Heart right ventricle (tissue), 16 donors: ENCODE results near the gene PLBD2. TPM values are rescaled to one million over a fixed set of nuclear protein-coding genes. Genes with fewer than 3 reads are reported as not detected.

Experiments used
- ATAC-seq, 8 donors: fragments of 200-7000 bp; cut with Tn5 transposase; one replicate each; pipeline ENCODE4 v1.9.1; 2020; ENCODE audit warnings: mild to moderate bottlenecking in 8 of 8, moderate library complexity in 8 of 8, moderate number of reproducible peaks in 1 of 8
- DNase-seq, 2 donors: peaks; one replicate each; pipeline ENCODE4 v3.0.0-alpha.2; 2020
- H3K27ac ChIP-seq, 10 donors: fragments of 200-600 bp; sonication (generic) in 2 of 10; one replicate each; pipeline versions ENCODE4 v1.5.0 to v1.8.0; 2020 to 2022; ENCODE audit warnings: mild to moderate bottlenecking in 3 of 10
- H3K27me3 ChIP-seq, 7 donors: fragments of 200-600 bp; one replicate each; pipeline ENCODE4 v1.8.0; 2021 to 2022; ENCODE audit warnings: mild to moderate bottlenecking in 2 of 7
- H3K36me3 ChIP-seq, 9 donors: fragments of 200-600 bp; sonication (generic) in 1 of 9; one replicate each; pipeline versions ENCODE4 v1.5.0 to v1.8.0; 2020 to 2022; ENCODE audit warnings: mild to moderate bottlenecking in 2 of 9
- H3K4me1 ChIP-seq, 9 donors: fragments of 200-600 bp; sonication (generic) in 1 of 9; one replicate each; pipeline versions ENCODE4 v1.5.0 to v1.8.0; 2020 to 2022; ENCODE audit warnings: mild to moderate bottlenecking in 4 of 9
- H3K4me3 ChIP-seq, 10 donors: fragments of 200-600 bp; sonication (generic) in 2 of 10; one replicate each; pipeline versions ENCODE4 v1.5.0 to v1.8.0; 2020 to 2022; ENCODE audit warnings: mild to moderate bottlenecking in 7 of 10, moderate library complexity in 2 of 10
- H3K9me3 ChIP-seq, 11 donors: fragments of 200-600 bp in 10 of 11; sonication (generic) in 2 of 11; one replicate each; pipeline versions ENCODE4 v1.5.0 to v1.8.0; 2013 to 2022; ENCODE audit warnings: mild to moderate bottlenecking in 2 of 11, control low read depth in 1 of 11, moderate library complexity in 1 of 11
- CTCF ChIP-seq, 9 donors: fragments of 200-600 bp; sonication (generic) in 2 of 9; IDR thresholded peaks; one replicate each; pipeline versions ENCODE4 v1.5.0 to v1.8.0; 2021 to 2022; ENCODE audit warnings: antibody characterized with exemption in 9 of 9, mild to moderate bottlenecking in 5 of 9, moderate library complexity in 1 of 9
- WGBS, 2 donors: extraction: QIAGEN DNeasy Blood & Tissue Kit; methylation state at CpG; one replicate each; pipeline ENCODE4 v1.1.7; 2013; ENCODE audit warnings: inconsistent platforms in 1 of 2; 5-methylcytosine and 5-hydroxymethylcytosine counted together
- intact Hi-C, 10 donors: fragments of 100-400 bp; cut with DNase I; formaldehyde crosslinking; loops; one replicate each; pipeline versions ENCODE4 v1.11.1 to v1.14.2; 2022
- polyA plus RNA-seq, 2 donors: library from polyadenylated mRNA; stranded (reverse); fragments of 200-250 nt; gene quantifications; one replicate each; pipeline ENCODE4 v1.2.3, GENCODE V29; 2013
- total RNA-seq, 10 donors: library from RNA; stranded (reverse); fragmentation: NEBNext Ultra II Directional in 3 of 10; extraction: Animal tissue kit (Norgen Biotek cat#: 25700) in 3 of 10; gene quantifications; one replicate each; pipeline versions ENCODE4 v1.2.1 to v1.2.4, GENCODE V29; 2021 to 2023
- donor health status: Arrhythmogenic right ventricular cardiomyopathy.
- donor health status: ischemic (EF 13 %, LVEDD 7.1; RV severe dilation, severe dysfunction).
- donor health status: healthy with polysubstance abuse.
- donor health status: DM: no; HTN: yes; CAD: no.
- donor health status: DM: no; HTN: no; CAD: no.
- donor health status: ischemic (EF 25% LVEDD 6.9; RV normal size, moderate dysfunction).
- donor health status: ischemic (EF 25% LVEDD 5.7; RV mildly dilated, moderate dysfunction).
- donor health status: healthy.
- donor health status: DM: yes; HTN: yes; CAD: no.
- donor health status: Ischemic cardiomyopathy.
- donor health status: ischemic (EF 35%, LVEDD 5.7; RV mildly dilated, moderate dysfunction).
- donor health status: nonischemic (EF 11% LVEDD 7.7; RV severe dilation, severe dysfunction).
- donor health status: DM: yes; HTN: yes; CAD: no.
- donor health status: PGD.
- donor health status: ischemic (EF 29% LVEDD 5.4; RV normal size, mild dysfunction).
- donor health status: nonischemic (EF 23%, LVEDD 6.1; RV moderate dilation, normal function).

PLBD2 gene
- total and polyA plus RNA-seq, 12 donors = 13.0 to 53.9 (median 35.4) TPM

DNA sequence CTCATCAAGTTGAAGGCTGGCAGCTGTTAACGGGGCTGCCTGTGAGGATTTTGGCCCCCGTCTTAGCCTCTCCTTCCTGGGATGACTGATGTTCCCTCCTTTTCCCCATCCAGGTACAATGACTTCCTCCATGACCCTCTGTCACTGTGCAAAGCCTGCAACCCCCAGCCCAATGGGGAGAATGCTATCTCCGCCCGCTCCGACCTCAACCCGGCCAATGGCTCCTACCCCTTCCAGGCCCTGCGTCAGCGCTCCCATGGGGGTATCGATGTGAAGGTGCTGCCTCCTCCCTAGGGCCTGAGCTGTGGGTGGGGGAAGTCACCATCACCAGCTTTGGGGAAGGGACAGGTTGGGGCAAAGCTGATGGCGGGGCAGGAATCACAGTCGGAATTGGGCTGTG lies 29.2 kb downstream of the PLBD2 start:
- WGBS, 2 donors = 97% methylated on average over 11 of the region's 11 CpGs

GRCh38 chr12:113388351-113388750 lies 30.0 kb downstream of the PLBD2 start:
- H3K4me3 ChIP-seq = no peak overlapping the region
- TF ChIP-seq CTCF (IDR thresholded peaks at IDR 0.05) = no peak
- intact Hi-C loops = no loop called here
- ATAC-seq (no peak), DNase-seq (no peak)
- WGBS, 2 donors = 94 to 96% methylated on average over 14 of the region's 14 CpGs
- H3K9me3 ChIP-seq = no peaks in the 10 kb centered on the region
- no peak overlapping the region for H3K27ac ChIP-seq
- no peaks in the 10 kb centered on the region for H3K4me1 ChIP-seq
- H3K27me3 ChIP-seq = no peaks in the 10 kb centered on the region
- peaks cover 0 to 80% (median 9%) of the 10 kb centered on the region in 9 donors for H3K36me3 ChIP-seq

More for the DNA sequence above, 29.2 kb downstream of the PLBD2 start:
- Histone ChIP-seq H3K4me1 (no peaks in the 10 kb centered on the region), H3K27me3 (no peaks in the 10 kb centered on the region), H3K27ac (no peak overlapping the region), H3K4me3 (no peak overlapping the region), H3K36me3 (peaks cover 0 to 85% (median 9%) of the 10 kb centered on the region in 9 donors), H3K9me3 (no peaks in the 10 kb centered on the region)
- DNase-seq = no peak
- TF ChIP-seq CTCF (IDR thresholded peaks at IDR 0.05) = no peak
- intact Hi-C loops = no loop called here
- no peak for ATAC-seq

DNA sequence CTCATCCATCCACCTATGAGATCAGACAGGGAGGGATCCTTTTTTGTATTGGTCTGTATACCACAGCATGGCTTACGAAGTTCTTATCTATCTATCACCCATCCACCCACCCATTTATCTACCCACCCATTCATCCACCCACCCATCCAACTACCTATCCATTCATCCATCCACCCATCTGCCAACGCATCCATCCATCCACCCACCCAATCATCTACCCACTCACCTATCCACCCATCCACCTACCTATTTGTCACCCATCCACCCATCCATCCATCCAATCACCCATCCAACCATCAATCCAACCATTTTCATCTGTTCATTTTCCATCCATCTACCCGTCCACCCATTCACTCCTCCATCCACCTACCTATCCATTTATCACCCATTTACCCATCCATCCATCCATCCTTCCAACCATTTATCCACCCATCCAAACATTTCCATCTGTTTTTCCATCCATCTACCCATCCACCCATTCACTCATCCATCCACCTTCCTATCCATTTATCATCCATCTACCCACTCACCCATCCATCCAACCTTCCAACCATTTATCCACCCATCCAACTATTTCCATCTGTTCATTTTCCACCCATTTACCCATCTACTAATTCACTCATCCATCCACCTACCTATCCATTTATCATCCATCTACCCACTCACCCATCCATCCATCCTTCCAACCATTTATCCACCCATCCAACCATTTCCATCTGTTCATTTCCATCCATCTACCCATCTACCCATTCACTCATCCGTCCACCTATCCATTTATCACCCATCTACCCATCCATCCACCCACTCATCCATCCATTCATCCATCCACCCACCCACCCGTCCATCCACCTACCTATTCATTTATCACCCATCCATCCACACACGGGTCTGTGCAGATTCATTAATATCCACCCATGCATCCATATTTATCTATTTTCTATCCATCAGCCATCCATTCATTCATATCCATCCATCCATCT lies 32.0 kb downstream of the PLBD2 start:
- peaks cover 0 to under 1% (median 0%) of the 10 kb centered on the region in 11 donors for H3K9me3 ChIP-seq
- TF ChIP-seq CTCF (IDR thresholded peaks at IDR 0.05) = no peak
- WGBS, 2 donors = 97% methylated on average over 6 of the region's 6 CpGs
- no peak for DNase-seq
- intact Hi-C loops = no loop called here
- H3K36me3 ChIP-seq = peaks cover 0 to 60% (median 9%) of the 10 kb centered on the region in 9 donors
- H3K27ac ChIP-seq = no peak overlapping the region
- H3K4me3 ChIP-seq = no peak overlapping the region
- H3K4me1 ChIP-seq = no peaks in the 10 kb centered on the region
- no peaks in the 10 kb centered on the region for H3K27me3 ChIP-seq
- no peak for ATAC-seq

GRCh38 chr12:113391145-113391544 lies 32.8 kb downstream of the PLBD2 start:
- H3K36me3 ChIP-seq = peaks cover 0 to 52% (median 9%) of the 10 kb centered on the region in 9 donors
- no peak for ATAC-seq
- no peak overlapping the region for H3K27ac ChIP-seq
- no peaks in the 10 kb centered on the region for H3K27me3 ChIP-seq
- intact Hi-C loops = no loop called here
- TF ChIP-seq CTCF (IDR thresholded peaks at IDR 0.05) = no peak
- no peaks in the 10 kb centered on the region for H3K4me1 ChIP-seq
- no peak for DNase-seq
- peaks cover 0 to 5% (median 0%) of the 10 kb centered on the region in 11 donors for H3K9me3 ChIP-seq
- WGBS, 2 donors = 91 to 98% methylated on average over 3 of the region's 3 CpGs
- no peak overlapping the region for H3K4me3 ChIP-seq
